K562 (cell line): Measurements from ENCODE around the gene CPLX3. TPM values are rescaled to one million over a fixed set of nuclear protein-coding genes. Genes with fewer than 3 reads are reported as not detected.

ENCODE experiments used
- FOXP1 ChIP-seq: sonication (generic); formaldehyde crosslinking; IDR thresholded peaks from 2 replicates; pipeline ENCODE4 v1.8.0; 2022; ENCODE audit warnings: mild to moderate bottlenecking, missing genetic modification reagents
- GTF2F1 ChIP-seq: IDR thresholded peaks from 2 replicates; pipeline ENCODE4 v1.6.1; 2011; ENCODE audit warnings: low read depth, low read length, improper control_type of control experiment
- HINFP ChIP-seq: fragments of 450-650 bp; conservative IDR thresholded peaks from 2 replicates; pipeline ENCODE4 v1.6.1; 2016; ENCODE audit warnings: missing genetic modification characterization, low read depth, mild to moderate bottlenecking, control low read depth, missing compliant biosample characterization
- RNF219 ChIP-seq: fragments of 250-450 bp; sonication (Bioruptor Pico); IDR thresholded peaks from 2 replicates; pipeline ENCODE4 v1.5.0; 2022; ENCODE audit warnings: mild to moderate bottlenecking
- polyA plus RNA-seq, 8 experiments: library from polyadenylated mRNA; depleted of rRNA in 4 of 8; stranded (reverse) in 5 of 8; unstranded in 3 of 8; fragments of >200 nt; fragmentation: Nextera tagmentation in 2 of 8; fragmentation: Illumina TruSeq in 1 of 8; extraction: Ambion mirVana in 2 of 8; extraction: Trizol in 1 of 8; gene quantifications; 2 replicates each; pipeline versions ENCODE4 v1.2.1 to v1.2.3, GENCODE V29; 2011 to 2014; ENCODE audit warnings: inconsistent platforms in 1 of 8, missing spikeins in 1 of 8
- total RNA-seq, 7 experiments: library from RNA; depleted of rRNA in 6 of 7; stranded (reverse); fragments of >200 nt in 6 of 7; fragmentation: Illumina TruSeq in 2 of 7; extraction: Trizol in 2 of 7; gene quantifications; 2 replicates each; pipeline versions ENCODE4 v1.2.1 to v1.2.3, GENCODE V29; 2011 to 2021; ENCODE audit warnings: low replicate concordance in 1 of 7
- TF ChIP-seq, protein P1 (sequence below): fragments of 450-650 bp; IDR thresholded peaks from 2 replicates; pipeline ENCODE4 v1.6.1; 2018; ENCODE audit not compliant: partially characterized antibody
- TF ChIP-seq, protein P2 (sequence below): fragments of 250-450 bp; sonication (Bioruptor Pico); IDR thresholded peaks from 2 replicates; pipeline ENCODE4 v1.4.0; 2020; ENCODE audit warnings: mild to moderate bottlenecking
- TF ChIP-seq, protein P3 (sequence below): sonication (generic); formaldehyde crosslinking; IDR thresholded peaks from 2 replicates; pipeline ENCODE4 v1.4.0; 2020; ENCODE audit warnings: mild to moderate bottlenecking, missing genetic modification reagents

The CPLX3 gene
- total and polyA plus RNA-seq, 9 of the 15 experiments (the other 6 are each of a cell fraction or from before 2014, with no cell fraction given) = not detected

DNA sequence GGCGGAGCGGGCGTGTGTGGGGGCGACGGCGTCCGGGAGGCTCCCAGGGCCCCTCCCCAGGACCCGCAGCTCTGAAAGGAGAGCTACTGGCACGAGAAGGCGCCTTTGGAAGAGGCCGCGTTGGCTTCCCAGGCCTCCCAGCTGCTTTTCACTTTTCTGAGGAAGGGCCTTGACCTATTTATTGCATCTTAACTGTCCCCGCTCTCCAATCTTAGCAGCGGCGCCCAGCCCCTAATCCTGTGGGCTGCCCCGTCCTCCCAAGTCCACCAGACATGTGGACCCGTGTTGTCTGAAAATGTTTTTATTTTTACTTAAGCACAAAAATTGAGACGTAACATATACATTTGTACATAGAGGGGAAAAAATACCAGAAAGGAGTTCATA lies 17.0 kb downstream of the CPLX3 start (continued):
- TF ChIP-seq GTF2F1 (0 out of 2 replicates have a peak, but pooled peaks have one; percentile 2), FOXP1 (CRISPR knock-in tag) (0 out of 2 replicates have a peak, but pooled peaks have one; percentile 1), RNF219 (CRISPR knock-in tag) (no peak), HINFP (tag) (no peak)
- TF ChIP-seq, protein P1, sequence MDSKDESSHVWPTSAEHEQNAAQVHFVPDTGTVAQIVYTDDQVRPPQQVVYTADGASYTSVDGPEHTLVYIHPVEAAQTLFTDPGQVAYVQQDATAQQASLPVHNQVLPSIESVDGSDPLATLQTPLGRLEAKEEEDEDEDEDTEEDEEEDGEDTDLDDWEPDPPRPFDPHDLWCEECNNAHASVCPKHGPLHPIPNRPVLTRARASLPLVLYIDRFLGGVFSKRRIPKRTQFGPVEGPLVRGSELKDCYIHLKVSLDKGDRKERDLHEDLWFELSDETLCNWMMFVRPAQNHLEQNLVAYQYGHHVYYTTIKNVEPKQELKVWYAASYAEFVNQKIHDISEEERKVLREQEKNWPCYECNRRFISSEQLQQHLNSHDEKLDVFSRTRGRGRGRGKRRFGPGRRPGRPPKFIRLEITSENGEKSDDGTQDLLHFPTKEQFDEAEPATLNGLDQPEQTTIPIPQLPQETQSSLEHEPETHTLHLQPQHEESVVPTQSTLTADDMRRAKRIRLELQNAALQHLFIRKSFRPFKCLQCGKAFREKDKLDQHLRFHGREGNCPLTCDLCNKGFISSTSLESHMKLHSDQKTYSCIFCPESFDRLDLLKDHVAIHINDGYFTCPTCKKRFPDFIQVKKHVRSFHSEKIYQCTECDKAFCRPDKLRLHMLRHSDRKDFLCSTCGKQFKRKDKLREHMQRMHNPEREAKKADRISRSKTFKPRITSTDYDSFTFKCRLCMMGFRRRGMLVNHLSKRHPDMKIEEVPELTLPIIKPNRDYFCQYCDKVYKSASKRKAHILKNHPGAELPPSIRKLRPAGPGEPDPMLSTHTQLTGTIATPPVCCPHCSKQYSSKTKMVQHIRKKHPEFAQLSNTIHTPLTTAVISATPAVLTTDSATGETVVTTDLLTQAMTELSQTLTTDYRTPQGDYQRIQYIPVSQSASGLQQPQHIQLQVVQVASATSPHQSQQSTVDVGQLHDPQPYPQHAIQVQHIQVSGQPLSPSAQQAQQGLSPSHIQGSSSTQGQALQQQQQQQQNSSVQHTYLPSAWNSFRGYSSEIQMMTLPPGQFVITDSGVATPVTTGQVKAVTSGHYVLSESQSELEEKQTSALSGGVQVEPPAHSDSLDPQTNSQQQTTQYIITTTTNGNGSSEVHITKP = peak; percentile 12
- TF ChIP-seq, protein P2, sequence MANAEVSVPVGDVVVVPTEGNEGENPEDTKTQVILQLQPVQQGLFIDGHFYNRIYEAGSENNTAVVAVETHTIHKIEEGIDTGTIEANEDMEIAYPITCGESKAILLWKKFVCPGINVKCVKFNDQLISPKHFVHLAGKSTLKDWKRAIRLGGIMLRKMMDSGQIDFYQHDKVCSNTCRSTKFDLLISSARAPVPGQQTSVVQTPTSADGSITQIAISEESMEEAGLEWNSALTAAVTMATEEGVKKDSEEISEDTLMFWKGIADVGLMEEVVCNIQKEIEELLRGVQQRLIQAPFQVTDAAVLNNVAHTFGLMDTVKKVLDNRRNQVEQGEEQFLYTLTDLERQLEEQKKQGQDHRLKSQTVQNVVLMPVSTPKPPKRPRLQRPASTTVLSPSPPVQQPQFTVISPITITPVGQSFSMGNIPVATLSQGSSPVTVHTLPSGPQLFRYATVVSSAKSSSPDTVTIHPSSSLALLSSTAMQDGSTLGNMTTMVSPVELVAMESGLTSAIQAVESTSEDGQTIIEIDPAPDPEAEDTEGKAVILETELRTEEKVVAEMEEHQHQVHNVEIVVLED (CRISPR knock-in tag) = 0 out of 2 replicates have a peak, but pooled peaks have one; percentile 1
- TF ChIP-seq, protein P3, sequence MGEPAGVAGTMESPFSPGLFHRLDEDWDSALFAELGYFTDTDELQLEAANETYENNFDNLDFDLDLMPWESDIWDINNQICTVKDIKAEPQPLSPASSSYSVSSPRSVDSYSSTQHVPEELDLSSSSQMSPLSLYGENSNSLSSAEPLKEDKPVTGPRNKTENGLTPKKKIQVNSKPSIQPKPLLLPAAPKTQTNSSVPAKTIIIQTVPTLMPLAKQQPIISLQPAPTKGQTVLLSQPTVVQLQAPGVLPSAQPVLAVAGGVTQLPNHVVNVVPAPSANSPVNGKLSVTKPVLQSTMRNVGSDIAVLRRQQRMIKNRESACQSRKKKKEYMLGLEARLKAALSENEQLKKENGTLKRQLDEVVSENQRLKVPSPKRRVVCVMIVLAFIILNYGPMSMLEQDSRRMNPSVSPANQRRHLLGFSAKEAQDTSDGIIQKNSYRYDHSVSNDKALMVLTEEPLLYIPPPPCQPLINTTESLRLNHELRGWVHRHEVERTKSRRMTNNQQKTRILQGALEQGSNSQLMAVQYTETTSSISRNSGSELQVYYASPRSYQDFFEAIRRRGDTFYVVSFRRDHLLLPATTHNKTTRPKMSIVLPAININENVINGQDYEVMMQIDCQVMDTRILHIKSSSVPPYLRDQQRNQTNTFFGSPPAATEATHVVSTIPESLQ (CRISPR knock-in tag) = 0 out of 2 replicates have a peak, but pooled peaks have one; percentile 4
